HG03571 (cell line): Measurements from ENCODE around the gene EXTL1.

ENCODE experiments used
- ATAC-seq: cut with Tn5 transposase; IDR thresholded peaks from one replicate; pipeline ENCODE4 v1.9.1; 2021; ENCODE audit not compliant: unreplicated experiment

Gene EXTL1

DNA sequence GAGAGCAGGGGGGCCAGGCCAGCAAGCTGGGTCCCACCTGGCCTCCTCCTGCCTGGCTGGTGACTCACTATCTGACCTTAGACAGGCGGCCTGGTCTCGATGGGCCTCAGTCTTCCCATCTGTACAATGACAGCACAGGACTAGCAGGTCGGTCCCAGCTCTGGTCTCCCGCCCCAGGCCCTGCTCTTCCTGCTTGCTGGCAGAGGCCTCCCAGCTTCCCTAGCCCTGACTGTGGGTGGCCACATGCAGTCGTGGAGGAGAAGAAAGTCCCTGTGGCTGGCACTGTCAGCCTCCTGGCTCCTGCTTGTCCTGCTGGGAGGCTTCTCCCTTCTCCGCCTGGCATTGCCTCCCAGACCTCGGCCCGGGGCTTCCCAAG lies 817 bp downstream of the EXTL1 start:
- ATAC-seq, result no peak

DNA sequence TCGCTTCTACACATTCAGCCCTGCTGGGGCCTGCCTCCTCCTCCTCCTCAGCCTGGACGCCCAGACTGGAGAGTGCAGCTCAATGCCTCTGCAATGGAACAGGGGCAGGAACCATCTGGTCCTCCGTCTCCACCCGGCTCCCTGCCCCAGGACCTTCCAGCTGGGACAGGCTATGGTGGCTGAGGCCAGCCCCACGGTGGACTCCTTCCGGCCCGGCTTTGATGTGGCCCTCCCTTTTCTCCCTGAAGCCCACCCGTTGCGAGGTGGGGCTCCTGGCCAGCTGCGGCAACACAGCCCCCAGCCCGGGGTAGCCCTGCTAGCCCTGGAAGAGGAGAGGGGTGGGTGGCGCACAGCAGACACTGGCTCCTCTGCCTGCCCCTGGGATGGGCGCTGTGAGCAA lies 1.4 kb downstream of the EXTL1 start:
- no peak for ATAC-seq

DNA sequence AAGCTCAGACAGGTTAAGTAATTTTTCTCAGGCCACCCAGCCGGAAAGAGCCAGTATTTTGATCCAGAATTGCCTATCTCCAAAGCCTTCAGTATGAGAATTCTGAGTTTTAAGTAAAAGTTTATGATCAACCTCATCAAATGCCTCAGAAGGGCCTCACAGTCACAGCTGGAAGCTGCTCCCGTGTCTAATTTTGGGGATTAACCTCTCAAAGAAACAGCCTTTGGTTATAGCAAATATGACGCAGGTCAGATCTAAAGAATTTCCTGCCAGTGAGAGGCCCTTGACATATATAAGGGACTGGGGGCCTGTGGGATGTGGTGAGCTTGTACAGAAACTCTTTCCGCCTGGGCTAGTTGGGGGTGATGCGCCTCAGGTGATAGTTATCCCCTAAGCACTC lies 2.3 kb downstream of the EXTL1 start:
- ATAC-seq, result no peak

DNA sequence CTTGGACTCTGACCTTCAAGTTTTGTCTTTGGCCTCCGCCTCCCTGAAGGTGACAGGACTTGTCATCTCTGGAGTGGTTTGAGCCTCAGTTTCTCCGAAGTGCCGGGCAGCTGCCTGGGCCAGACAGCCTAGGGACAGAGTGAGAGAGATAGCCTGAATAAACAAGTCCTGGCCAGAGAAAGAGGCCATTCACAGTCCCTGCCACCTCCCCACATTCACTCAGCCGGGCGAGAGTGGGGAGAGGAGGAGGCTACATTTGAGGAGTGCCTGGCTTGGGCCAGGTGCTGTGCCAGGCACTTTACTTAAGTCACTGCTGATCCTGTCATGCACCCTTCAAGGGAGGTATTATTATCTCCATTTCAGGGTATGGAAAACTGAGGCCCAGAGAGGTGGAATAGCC lies 3.5 kb downstream of the EXTL1 start:
- ATAC-seq, result no peak

DNA sequence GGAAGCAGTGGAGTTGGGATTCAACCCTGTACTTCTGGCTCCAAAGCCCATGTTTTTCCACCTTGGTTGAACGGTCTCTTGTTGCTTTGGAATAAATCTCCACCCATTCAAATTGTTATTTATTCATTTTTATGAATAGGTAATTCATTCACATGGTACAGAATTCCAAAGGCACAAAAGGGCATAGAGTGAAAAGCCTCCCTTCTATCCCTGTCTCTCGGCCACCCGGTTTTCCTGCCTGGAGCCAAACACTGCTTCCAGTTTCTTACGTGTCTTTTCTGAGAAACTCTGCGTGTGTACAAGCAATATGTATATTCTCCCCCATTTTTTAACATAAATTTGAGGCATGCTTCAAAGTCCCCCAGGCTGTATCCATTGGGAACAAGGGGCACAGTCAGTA lies 3.9 kb downstream of the EXTL1 start:
- no peak for ATAC-seq

DNA sequence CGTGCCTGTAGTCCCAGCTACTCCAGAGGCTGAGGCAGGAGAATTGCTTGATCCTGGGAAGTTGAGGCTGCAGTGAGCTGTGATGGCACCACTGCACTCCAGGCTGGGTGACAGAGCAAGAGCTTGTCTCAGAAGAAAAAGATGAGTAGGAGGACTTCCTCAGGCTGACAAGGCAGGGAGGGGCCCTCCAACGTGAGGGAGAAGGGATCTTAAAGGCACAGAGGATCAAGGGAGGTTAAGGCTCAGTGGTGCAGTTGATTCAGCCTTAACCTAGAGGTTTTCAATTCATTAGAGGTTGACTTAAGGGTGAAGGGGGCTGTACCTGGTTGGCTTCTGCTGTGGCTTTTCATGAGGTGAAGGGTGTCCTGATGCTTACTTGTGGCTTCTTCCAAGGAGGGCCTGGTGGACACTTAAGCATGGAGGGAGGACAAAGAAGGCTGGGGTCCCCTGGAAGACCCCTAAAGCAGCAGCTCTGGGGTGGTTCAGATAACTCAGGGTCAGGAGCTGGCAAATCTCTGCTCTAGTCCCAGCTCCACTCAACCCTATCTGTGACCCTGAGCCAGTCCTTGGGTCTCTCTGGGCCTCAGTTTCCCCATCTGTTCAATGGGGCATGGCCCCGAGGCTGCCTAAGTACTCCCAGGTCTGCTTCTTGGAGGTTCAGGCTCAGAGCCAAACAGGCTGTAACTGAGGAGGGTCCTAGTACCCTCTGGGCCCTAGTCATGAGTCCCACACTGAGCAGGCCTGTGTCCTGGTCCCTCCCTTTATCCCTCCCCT lies 6.3 kb downstream of the EXTL1 start:
- no peak for ATAC-seq

DNA sequence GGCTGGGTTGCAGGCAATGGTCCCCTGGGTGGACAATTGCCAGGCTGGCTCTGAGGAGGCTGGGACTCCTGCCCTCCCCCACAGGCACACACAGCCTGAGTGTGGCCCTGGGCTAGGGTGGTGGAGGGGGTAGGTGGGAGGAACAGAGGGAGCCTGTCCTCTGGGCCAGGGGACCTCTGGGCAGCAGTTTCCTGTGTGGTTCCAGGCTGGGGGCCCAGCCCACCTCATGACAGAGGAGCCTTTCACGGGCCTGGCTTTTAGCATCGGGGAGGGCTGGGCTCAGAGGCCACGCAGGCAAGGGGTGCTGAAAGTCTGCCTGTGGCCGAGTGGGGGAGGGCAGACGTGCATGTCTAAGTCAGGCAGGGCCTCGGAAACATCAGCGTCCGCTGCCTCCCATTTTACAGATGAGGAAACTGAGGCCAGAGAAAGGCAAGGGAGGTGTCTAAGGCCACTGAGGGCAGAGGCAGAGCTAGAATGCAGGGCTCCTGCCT lies 7.0 kb downstream of the EXTL1 start:
- no peak for ATAC-seq

DNA sequence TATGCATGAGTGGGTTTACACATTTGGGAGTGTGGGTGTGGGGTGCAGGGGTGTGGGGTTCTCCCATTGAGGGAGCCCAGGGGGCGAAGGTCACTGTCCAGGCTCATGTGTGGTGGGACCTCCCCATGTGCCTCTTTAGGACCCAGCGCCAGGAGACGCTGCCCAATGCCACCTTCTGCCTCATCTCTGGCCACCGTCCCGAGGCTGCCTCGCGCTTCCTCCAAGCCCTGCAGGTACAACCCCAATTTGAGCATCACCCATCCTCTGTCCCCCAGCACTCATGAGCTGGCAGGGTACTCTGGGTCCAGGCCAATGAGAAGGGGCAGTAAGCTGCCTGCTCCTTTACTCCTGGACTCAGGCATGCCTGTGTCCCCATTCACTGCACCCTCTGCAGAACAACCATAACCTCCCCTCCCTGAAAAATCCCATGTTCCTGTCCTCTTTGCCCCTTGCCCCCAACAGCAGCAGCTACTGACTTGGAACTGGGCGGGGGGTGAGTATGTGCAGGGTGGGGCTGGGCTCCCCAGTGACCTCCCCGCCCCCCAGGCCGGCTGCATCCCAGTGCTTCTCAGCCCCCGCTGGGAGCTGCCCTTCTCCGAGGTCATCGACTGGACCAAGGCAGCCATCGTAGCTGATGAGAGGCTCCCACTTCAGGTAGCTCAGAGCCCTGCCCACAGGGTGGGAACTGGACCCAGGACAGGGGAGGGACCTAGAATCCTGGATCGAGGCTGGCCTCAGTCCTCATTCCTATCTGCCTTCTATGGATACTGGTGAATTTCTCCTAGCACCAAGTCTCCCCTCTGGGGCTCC lies 7.7 kb downstream of the EXTL1 start:
- ATAC-seq, result no peak

DNA sequence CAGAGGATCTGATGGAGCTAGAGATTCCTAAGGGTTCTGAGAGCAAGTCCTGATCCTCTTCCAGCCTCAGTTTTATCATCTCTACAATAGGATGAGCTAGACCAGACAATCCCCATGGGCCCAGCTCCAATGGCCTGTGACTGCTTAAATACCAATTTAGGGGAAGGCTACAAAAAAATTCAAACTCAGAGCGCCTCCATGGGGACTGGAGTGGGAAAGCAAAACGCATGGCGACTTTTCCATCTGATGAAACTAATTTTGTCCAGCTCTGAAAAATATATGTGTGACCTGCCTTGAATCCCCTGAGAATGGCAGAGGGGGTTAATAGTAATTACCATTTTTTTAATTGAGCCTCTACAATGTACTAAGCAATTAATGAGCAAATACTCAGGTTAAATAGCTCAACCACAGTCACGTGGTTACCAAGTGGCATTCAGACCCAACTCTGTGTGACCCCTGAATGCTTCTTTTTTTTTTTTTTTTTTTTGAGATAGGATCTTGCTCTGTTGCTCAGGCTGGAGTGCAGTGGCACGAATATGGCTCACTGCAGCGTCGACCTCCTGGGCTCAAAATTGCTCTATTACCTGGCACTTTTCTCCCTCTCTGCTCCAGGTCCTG lies 8.4 kb downstream of the EXTL1 start:
- no peak for ATAC-seq

DNA sequence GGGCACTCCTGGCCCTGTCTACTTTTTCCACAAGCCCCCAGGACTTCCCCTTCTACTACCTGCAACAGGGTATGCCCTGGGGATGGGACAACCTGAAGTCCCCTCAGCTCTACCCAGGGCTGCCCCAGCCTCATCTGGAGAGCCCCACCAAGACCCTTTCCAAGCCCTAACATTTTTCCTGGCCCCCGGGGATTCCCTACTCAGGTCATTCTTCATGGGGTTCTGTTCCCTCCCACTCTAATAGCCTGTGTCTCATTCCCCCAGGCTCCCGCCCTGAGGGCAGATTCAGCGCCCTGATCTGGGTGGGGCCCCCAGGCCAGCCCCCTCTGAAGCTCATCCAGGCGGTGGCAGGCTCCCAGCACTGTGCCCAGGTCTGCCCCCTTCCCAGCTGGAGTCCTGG lies 9.6 kb downstream of the EXTL1 start:
- ATAC-seq, result no peak

DNA sequence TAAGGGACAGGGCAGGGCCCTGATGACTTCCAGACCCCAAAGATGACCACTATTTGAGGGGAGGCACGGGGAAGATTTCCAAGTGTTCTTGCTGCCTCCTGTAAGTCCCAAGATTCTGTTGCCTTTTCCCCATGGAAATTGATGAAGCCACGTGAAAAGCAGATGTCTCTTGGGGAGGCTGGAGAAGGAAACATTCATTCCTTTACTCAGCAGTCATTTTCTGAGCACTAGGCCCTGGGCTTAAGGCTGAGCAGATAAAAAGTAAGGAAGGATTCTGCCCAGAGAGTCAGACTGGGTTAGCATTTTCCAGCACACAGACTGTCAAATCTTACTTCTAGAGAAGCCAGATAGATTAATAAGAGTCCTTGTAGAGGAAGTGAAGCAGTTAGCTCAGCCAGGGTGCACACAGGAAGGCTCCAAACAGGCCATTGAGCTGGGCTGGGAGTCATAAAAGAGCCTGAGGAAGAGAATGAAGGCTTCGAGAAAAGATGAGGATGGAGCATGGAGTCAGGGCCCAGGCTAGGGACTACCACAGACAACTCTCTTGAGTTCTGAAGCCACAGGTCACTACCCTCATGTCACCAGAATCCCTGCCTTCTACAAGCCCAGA lies 10.1 kb downstream of the EXTL1 start:
- no peak for ATAC-seq

DNA sequence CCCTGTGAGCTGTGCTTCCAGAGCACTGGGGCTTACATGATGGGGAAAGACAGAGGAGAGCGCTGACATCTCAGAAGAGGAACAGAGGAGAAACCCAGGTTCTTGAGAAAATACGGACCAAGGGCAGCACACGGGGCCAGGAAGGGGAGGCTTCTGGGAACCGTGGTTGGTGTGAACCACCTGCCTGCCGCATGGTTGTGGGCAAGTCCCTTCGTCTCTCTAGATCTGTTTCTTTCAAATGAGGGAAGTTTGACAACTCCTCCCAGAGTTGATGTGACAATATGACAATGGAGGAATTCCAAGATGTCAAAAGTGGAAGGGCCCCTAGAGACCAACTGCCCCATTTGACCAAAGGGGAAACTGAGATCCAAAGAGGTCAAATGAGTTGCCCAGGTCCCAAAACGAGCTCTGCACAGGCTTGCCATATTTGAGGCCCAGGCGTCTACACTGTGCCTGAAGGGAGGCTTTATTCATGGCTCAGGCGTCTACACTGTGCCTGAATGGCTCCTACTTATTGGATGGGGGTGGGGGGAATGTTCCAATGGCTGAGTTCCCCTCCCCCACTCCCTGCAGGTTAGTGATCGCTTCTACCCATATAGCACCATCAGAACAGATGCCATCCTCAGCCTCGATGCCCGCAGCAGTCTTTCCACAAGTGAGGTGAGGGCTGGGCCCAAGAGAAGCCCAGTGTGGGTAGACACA lies 11.2 kb downstream of the EXTL1 start:
- ATAC-seq, result no peak

DNA sequence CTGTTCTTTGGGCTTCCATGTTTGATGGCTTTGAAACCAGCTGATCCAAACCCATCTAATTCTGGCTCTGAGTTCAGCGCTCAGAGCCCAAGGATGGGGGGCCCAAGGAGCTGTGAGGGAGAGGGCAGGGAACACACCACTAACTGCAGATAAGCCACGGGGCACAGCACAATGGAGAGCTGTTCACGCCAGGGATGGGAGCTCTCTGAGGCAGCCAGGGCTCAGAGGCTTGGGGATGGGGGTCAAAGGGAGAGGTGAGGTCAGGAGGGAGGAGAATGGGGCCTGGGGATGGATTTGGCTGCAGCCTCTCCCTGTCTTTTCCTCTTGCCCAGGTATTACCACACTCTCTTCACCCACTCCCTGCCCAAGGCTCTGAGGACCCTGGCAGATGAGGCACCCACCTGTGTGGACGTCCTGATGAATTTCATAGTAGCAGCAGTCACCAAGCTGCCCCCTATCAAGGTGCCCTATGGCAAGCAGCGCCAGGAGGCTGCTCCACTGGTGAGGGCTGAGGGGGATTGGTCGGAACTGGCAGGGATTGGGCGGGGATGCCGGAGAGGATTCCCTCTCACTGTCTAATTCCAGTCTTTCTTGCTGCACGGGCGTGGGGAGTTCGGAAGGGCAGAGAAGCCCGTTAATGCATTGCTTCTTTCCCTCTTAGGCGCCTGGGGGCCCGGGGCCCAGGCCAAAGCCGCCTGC lies 13.1 kb downstream of the EXTL1 start:
- ATAC-seq, result no peak

DNA sequence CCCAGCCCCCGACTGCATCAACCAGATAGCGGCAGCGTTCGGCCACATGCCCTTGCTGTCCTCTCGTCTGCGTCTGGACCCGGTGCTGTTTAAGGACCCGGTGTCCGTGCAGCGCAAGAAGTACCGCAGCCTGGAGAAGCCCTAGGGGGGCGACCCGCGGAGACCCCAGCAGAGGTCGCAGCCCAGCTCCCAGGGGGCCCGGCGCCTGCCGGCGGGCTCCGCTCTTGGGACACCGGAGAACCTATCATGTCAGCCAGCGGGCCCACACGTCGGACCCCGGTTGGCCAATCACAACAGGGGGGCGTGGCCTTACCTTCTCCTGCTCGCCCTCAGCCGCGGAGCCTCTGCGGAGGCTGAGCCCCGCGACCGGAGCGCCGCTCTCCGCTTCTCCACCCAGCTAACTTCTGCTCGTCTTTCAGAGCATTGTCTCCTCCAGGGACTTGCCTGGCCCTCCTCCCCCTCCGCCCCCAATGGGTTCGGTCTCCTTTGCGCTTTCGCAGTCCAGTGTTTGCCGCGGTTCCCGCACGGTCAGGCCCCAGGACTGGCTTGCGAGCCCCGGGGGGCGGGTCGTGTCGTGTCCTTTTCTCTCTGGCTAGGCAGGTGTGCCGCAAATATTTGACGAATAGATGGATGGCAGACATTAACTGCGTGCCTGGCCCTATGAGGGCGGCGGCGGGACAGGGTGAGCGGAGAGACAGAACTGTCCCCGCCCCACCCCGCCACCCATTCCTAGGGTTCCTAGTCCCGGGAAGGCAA lies 13.8 kb downstream of the EXTL1 start:
- ATAC-seq, result peak; percentile 80

DNA sequence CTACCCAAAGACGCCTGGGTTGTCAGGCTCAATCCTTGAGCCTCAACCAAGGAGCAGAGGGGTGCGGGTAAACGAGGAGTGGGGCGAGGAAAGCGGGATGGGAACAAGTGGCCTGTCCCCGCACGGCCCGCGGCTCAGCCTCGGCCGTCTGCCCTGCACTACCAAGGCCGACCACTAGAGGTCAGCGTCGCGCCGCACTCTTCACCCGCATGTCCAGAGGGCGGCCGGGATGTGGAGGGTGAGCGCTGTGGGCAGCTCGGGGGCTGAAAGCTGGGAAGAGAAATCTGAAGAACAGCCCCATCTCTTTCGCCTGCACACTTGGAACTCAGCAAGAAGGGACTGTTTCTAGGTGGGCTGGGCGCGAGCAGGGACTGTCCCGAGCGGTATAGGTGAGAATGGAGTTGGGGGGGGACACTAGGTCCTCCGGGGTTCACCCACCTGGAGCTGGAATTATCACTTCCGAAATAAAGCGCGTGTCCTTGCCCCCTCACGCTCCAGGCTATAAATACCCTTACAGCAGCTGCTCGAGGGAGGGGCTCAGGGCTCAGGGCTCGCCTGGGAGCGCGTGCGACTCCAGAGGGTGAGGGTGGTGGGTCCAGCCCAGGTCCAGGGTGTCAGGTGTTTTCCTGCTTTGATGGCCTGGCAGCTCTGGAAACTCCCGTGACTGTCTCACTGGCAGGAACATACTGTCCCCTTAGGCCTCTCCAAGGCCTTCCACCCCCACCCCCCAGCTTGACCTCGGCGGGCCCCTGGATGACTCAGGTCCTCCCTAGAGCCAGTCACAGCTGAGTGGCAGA lies 14.6 kb downstream of the EXTL1 start:
- ATAC-seq, result peak; percentile 47

DNA sequence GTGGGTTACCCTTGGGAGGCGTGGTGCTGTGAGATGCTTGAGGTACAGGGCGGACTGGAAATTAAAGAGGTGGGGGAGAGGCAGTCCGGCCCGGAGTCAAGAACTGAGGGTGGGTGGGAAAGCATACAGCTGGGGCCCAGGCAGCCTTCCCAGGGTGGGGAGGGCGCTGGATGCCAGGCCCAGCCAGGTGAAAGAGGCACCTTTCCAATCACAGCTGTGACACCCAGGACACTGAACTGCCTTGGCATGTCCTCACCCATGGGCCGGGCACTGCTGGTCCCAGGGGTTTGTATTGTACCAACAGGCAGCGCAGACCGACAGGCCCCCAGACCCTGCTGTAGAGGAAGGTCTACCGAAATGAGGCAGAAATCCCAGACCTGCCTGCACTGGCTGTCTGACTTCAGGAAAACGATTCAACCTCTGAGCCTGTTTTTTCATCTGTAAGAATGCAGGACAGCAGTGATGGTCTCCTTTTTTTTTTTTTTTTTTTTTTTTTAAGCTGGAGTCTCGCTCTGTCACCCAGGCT lies 15.2 kb downstream of the EXTL1 start:
- no peak for ATAC-seq

DNA sequence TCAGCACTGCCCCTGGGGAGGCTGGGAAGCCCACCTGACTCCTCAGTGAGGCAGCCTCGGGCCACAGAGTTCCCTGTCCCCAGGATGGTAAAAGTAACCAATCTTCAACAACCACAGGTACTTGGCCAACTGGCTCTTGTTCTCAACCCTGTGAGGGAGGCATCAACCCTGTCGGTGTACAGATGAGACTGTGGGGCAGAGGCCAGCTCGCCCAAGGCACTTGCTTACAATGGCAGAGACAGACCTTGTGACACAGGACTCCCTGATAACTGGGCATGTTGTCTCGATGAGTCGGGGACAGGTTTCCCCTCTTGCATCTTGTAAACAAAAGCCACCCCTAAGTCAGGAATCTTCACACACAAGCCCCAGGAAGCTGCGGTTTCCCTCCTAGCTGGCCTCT lies 16.3 kb downstream of the EXTL1 start:
- no peak for ATAC-seq

DNA sequence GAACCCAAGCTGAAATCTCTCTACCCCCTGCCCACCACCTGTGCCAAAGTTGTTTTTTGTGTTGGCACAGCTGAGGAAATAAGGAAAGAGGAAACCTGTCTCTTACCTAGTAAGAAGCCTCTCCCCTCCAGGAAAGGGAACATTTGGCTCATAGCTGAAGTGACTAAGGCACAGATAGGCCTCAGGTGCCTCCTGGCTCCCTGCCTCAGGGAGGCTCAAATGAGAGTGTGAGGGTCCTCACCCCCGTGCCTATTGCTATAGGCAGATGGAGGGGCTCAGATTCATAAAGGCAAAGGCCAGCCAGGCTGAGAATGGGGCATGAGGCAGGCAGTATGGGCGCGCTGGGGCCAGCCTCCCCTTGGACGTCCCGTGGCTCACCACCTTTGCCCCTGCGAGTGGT lies 16.9 kb downstream of the EXTL1 start:
- no peak for ATAC-seq

DNA sequence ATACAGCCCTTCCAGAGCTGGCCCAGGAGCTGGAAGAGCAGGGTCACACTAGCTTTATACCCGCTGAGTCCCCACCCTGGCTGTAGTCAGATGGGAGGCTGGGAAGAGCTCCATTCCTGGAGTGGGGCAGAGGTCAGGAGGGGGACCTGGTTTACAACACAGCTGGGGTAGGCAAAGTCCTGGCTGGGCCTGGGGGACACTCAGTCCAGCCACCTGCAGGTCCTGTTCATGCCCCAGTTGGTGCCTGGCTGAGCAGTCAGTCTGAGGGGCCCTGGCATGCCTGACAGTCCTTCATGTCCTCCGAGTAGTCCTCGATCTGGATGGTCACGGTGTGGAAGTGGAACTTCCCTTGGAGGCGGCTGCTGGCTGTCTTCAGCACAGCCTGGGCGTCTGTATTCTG lies 17.3 kb downstream of the EXTL1 start:
- ATAC-seq, result no peak
